ENCODE measurements around the gene TRIM56.

The TRIM56 gene

GRCh38 chr7:101111261-101111660 is 26.0 kb downstream of the TRIM56 start:
- TF ChIP-seq TAF1 (IDR thresholded peaks at IDR 0.05; ENCODE audit: borderline replicate concordance, insufficient read depth, low read length) (no peak), POLR2AphosphoS5 (IDR thresholded peaks at IDR 0.05; ENCODE audit: low read depth, low read length) (no peak), FOXP2 (optimal IDR thresholded peaks at IDR 0.05; ENCODE audit: borderline replicate concordance, extremely low read depth, extremely low read length, insufficient read depth) (no peak)

- TF ChIP-seq SIN3A (IDR thresholded peaks at IDR 0.05; ENCODE audit: borderline replicate concordance, insufficient read depth, low read length) (no peak), FOXP2 (optimal IDR thresholded peaks at IDR 0.05; ENCODE audit: borderline replicate concordance, extremely low read depth, extremely low read length, insufficient read depth) (peak; percentile 98), REST (IDR thresholded peaks at IDR 0.05; ENCODE audit: insufficient read depth in 1 of 2, low read depth in 2 of 2, low read length in 2 of 2) (0 out of 4 replicates have a peak, but pooled peaks of 1 of the 2 experiments have one; percentile 16), POLR2AphosphoS5 (IDR thresholded peaks at IDR 0.05; ENCODE audit: low read depth, low read length) (no peak)
Observed at GRCh38 chr7:101112233-101112632, 27.0 kb downstream of the TRIM56 start.

- no peak for TF ChIP-seq FOXP2 (optimal IDR thresholded peaks at IDR 0.05; ENCODE audit: borderline replicate concordance, extremely low read depth, extremely low read length, insufficient read depth)
- TF ChIP-seq POLR2AphosphoS5 (IDR thresholded peaks at IDR 0.05; ENCODE audit: low read depth, low read length): no peak
- no peak for TF ChIP-seq SIN3A (IDR thresholded peaks at IDR 0.05; ENCODE audit: borderline replicate concordance, insufficient read depth, low read length)
- no peak for TF ChIP-seq REST (IDR thresholded peaks at IDR 0.05; ENCODE audit: insufficient read depth in 1 of 2, low read depth in 2 of 2, low read length in 2 of 2)
- TF ChIP-seq TAF1 (IDR thresholded peaks at IDR 0.05; ENCODE audit: borderline replicate concordance, insufficient read depth, low read length): no peak
Observed at GRCh38 chr7:101113836-101114235, 28.6 kb downstream of the TRIM56 start.

- TF ChIP-seq FOXP2 (optimal IDR thresholded peaks at IDR 0.05; ENCODE audit: borderline replicate concordance, extremely low read depth, extremely low read length, insufficient read depth) (no peak), SIN3A (IDR thresholded peaks at IDR 0.05; ENCODE audit: borderline replicate concordance, insufficient read depth, low read length) (no peak), POLR2AphosphoS5 (IDR thresholded peaks at IDR 0.05; ENCODE audit: low read depth, low read length) (no peak), TAF1 (IDR thresholded peaks at IDR 0.05; ENCODE audit: borderline replicate concordance, insufficient read depth, low read length) (no peak)
Observed at GRCh38 chr7:101114492-101114891, 29.2 kb downstream of the TRIM56 start.

- no peak for TF ChIP-seq SIN3A (IDR thresholded peaks at IDR 0.05; ENCODE audit: borderline replicate concordance, insufficient read depth, low read length)
- TF ChIP-seq POLR2AphosphoS5 (IDR thresholded peaks at IDR 0.05; ENCODE audit: low read depth, low read length): no peak
- TF ChIP-seq REST (IDR thresholded peaks at IDR 0.05; ENCODE audit: insufficient read depth in 1 of 2, low read depth in 2 of 2, low read length in 2 of 2): no peak
- no peak for TF ChIP-seq TAF1 (IDR thresholded peaks at IDR 0.05; ENCODE audit: borderline replicate concordance, insufficient read depth, low read length)
- TF ChIP-seq FOXP2 (optimal IDR thresholded peaks at IDR 0.05; ENCODE audit: borderline replicate concordance, extremely low read depth, extremely low read length, insufficient read depth): no peak
Observed at GRCh38 chr7:101115215-101115614, 29.9 kb downstream of the TRIM56 start.

GRCh38 chr7:101116898-101117297 is 31.6 kb downstream of the TRIM56 start:
- TF ChIP-seq POLR2AphosphoS5 (IDR thresholded peaks at IDR 0.05; ENCODE audit: low read depth, low read length): no peak
- no peak for TF ChIP-seq REST (IDR thresholded peaks at IDR 0.05; ENCODE audit: insufficient read depth in 1 of 2, low read depth in 2 of 2, low read length in 2 of 2)
- TF ChIP-seq TAF1 (IDR thresholded peaks at IDR 0.05; ENCODE audit: borderline replicate concordance, insufficient read depth, low read length): no peak
- TF ChIP-seq SIN3A (IDR thresholded peaks at IDR 0.05; ENCODE audit: borderline replicate concordance, insufficient read depth, low read length): no peak
- no peak for TF ChIP-seq FOXP2 (optimal IDR thresholded peaks at IDR 0.05; ENCODE audit: borderline replicate concordance, extremely low read depth, extremely low read length, insufficient read depth)

Measured in PFSK-1 (cell line).